Activated CD4-positive, alpha-beta T cell treated with anti-CD3 and anti-CD28 coated beads for 4 hours (primary cell): ENCODE results near the gene RUNDC1.
A peak's percentile ranks its signal among the peaks of the same experiment; 100 is the strongest.

Source experiments
- DNase-seq, 2 donors: peaks; one replicate each; pipeline ENCODE4 v3.0.0-alpha.2; 2020

RUNDC1 gene

GRCh38 chr17:43020030-43020621 lies 39.8 kb downstream of the RUNDC1 start:
- no peak for DNase-seq

GRCh38 chr17:43020789-43021740 lies 40.7 kb downstream of the RUNDC1 start:
- DNase-seq, result peak; percentile 38 to 41

GRCh38 chr17:43021741-43022512 lies 41.6 kb downstream of the RUNDC1 start, which contains the start of gene VAT1:
TSS of gene VAT1 (minus strand) at chr17:43022385. CDS start at chr17:43022322, 63 bp downstream.
- DNase-seq, result peak; percentile 50 to 57

GRCh38 chr17:43024407-43025289 lies 44.3 kb downstream of the RUNDC1 start, which contains the start of gene RND2:
TSS of gene RND2 (plus strand) at chr17:43025231. CDS start at chr17:43025348, 117 bp downstream.
- DNase-seq, result peak; percentile 80 to 81

GRCh38 chr17:43025290-43025657 lies 44.9 kb downstream of the RUNDC1 start:
- DNase-seq, result no peak

- no peak for DNase-seq
Measured at GRCh38 chr17:43025766-43026537, 45.6 kb downstream of the RUNDC1 start.

GRCh38 chr17:43026595-43026994 lies 46.2 kb downstream of the RUNDC1 start:
- no peak for DNase-seq

- DNase-seq, result no peak
Measured at GRCh38 chr17:43027091-43028032, 47.0 kb downstream of the RUNDC1 start.

- no peak for DNase-seq
Measured at GRCh38 chr17:43028221-43028861, 48.0 kb downstream of the RUNDC1 start.

- DNase-seq, result no peak
Measured at GRCh38 chr17:43030137-43030767, 49.9 kb downstream of the RUNDC1 start.

- no peak for DNase-seq
Measured at GRCh38 chr17:43031666-43032065, 51.3 kb downstream of the RUNDC1 start.

GRCh38 chr17:43033948-43034881 lies 53.9 kb downstream of the RUNDC1 start:
- DNase-seq, result no peak

- DNase-seq, result no peak
Measured at GRCh38 chr17:43034894-43035293, 54.5 kb downstream of the RUNDC1 start.

GRCh38 chr17:43039646-43040045 lies 59.3 kb downstream of the RUNDC1 start:
- DNase-seq, result no peak

GRCh38 chr17:43040655-43041054 lies 60.3 kb downstream of the RUNDC1 start:
- no peak for DNase-seq

GRCh38 chr17:43042025-43042628 lies 61.8 kb downstream of the RUNDC1 start:
- DNase-seq, result no peak
